Stimulated activated effector memory CD8-positive, alpha-beta T cell treated with anti-CD3 and anti-CD28 coated beads, Interleukin-12 subunit alpha, Interleukin-12 subunit beta, amount 100 ng/mL, for 72 hours (primary cell): ENCODE results near the gene SMARCAL1.
A peak's percentile ranks its signal among the peaks of the same experiment; 100 is the strongest.

ENCODE experiments used
- ATAC-seq: fragments of 150-1000 bp; cut with Tn5 transposase; 2 replicates; pipeline ENCODE4 v1.10.0; 2021
- DNase-seq, 2 donors: peaks; one replicate each; pipeline ENCODE4 v3.0.0; 2021 to 2022; ENCODE audit warnings: low spot score in 2 of 2
- H3K27ac Mint-ChIP-seq: one replicate; pipeline ENCODE4 v1.8.0; 2022; ENCODE audit warnings: mild to moderate bottlenecking, mixed read lengths
- H3K36me3 Mint-ChIP-seq: one replicate; pipeline ENCODE4 v1.8.0; 2022; ENCODE audit warnings: mild to moderate bottlenecking, mixed read lengths
- H3K4me1 Mint-ChIP-seq: one replicate; pipeline ENCODE4 v1.8.0; 2022; ENCODE audit warnings: mixed read lengths
- H3K4me3 Mint-ChIP-seq: one replicate; pipeline ENCODE4 v1.8.0; 2022; ENCODE audit warnings: mild to moderate bottlenecking, mixed read lengths
- H3K9me3 Mint-ChIP-seq: one replicate; pipeline ENCODE4 v1.8.0; 2022; ENCODE audit warnings: mixed read lengths

The SMARCAL1 gene

DNA sequence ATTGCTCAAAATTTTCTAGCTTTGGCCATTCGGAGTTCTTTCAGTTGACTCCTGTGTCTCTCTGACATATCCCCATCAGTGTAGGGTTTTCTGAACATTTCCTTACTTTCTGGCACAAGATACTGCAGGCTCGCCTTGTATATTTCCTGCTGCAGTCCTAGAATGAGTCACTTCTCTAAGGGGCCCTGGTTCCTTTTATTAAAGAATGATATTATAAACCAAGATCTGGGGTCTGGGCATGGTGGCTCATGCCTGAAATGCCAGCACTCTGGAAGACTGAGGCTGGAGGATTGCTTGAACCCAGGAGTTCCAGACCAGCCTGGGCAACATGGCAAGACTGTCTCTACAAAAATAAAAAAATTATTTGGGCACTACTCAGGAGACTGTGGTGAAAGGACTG lies 83.4 kb downstream of the SMARCAL1 start:
- Mint-ChIP-seq H3K4me1 (peaks cover 26% of the 10 kb centered on the region), H3K27ac (no peak overlapping the region), H3K36me3 (peaks cover 24% of the 10 kb centered on the region), H3K9me3 (no peaks in the 10 kb centered on the region), H3K4me3 (no peak overlapping the region)
- ATAC-seq (no peak), DNase-seq (no peak)

- H3K4me1 Mint-ChIP-seq = peaks cover 34% of the 10 kb centered on the region
- peak overlapping the region; percentile 94 for H3K4me3 Mint-ChIP-seq
- no peaks in the 10 kb centered on the region for H3K9me3 Mint-ChIP-seq
- ATAC-seq (no peak), DNase-seq (no peak)
- H3K36me3 Mint-ChIP-seq = peaks cover 43% of the 10 kb centered on the region
- peak overlapping the region; percentile 99 for H3K27ac Mint-ChIP-seq
Measured at GRCh38 chr2:216497382-216498069, 85.2 kb downstream of the SMARCAL1 start.

- H3K4me3 Mint-ChIP-seq = peak overlapping the region; percentile 94
- H3K27ac Mint-ChIP-seq = peak overlapping the region; percentile 99
- H3K36me3 Mint-ChIP-seq = peaks cover 48% of the 10 kb centered on the region
Measured at GRCh38 chr2:216498070-216498378, 85.7 kb downstream of the SMARCAL1 start.

GRCh38 chr2:216498379-216499352 lies 86.4 kb downstream of the SMARCAL1 start, which contains the start of gene RPL37A:
RPL37A (plus strand) TSS chr2:216498844; CDS start chr2:216498875, 31 bp downstream.
- H3K27ac Mint-ChIP-seq = peak within 1 kb of the TSS; percentile 99
- no peaks in the 10 kb centered on the region for H3K9me3 Mint-ChIP-seq
- peaks cover 54% of the 10 kb centered on the region for H3K36me3 Mint-ChIP-seq
- H3K4me3 Mint-ChIP-seq = peak within 1 kb of the TSS; percentile 94
- ATAC-seq (peak; percentile 97), DNase-seq (peak; percentile 77 to 92)
- peaks cover 41% of the 10 kb centered on the region for H3K4me1 Mint-ChIP-seq

More at GRCh38 chr2:216498070-216498378, 85.7 kb downstream of the SMARCAL1 start:
- Mint-ChIP-seq H3K9me3 (no peaks in the 10 kb centered on the region), H3K4me1 (peaks cover 39% of the 10 kb centered on the region)
- DNase-seq (no peak), ATAC-seq (no peak)

DNA sequence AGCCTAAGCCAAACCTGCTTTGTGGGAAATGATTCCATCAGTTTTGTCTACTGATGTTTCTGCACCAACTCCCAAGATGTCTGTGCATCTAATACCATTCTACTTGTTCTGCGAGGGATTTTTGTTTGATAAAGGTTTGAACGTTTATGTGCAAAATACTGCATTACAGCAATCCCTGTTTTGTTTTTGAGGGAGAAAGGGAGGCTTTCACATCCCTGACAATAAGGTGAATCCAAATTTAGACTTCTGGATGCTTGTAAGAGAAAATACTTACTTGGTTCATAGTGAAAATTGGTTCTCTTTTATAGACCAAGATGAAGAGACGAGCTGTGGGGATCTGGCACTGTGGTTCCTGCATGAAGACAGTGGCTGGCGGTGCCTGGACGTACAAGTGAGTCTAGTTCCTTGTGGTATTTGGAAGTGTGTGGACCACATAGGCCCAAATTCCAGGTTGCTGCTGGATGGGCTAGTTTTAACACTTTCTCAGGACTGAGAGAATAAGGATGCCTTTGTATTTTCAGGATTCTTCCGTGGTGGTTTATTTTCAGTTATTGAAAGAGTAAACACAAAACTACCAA lies 87.4 kb downstream of the SMARCAL1 start:
- peaks cover 65% of the 10 kb centered on the region for H3K36me3 Mint-ChIP-seq
- peak overlapping the region; percentile 99 for H3K27ac Mint-ChIP-seq
- ATAC-seq (no peak), DNase-seq (no peak)
- H3K4me3 Mint-ChIP-seq = peak overlapping the region; percentile 94
- H3K9me3 Mint-ChIP-seq = no peaks in the 10 kb centered on the region
- H3K4me1 Mint-ChIP-seq = peaks cover 48% of the 10 kb centered on the region

- DNase-seq (no peak), ATAC-seq (no peak)
- H3K4me1 Mint-ChIP-seq = peaks cover 53% of the 10 kb centered on the region
- H3K9me3 Mint-ChIP-seq = no peaks in the 10 kb centered on the region
- peaks cover 73% of the 10 kb centered on the region for H3K36me3 Mint-ChIP-seq
- H3K4me3 Mint-ChIP-seq = peak overlapping the region; percentile 94
- peak overlapping the region; percentile 99 for H3K27ac Mint-ChIP-seq
Measured at GRCh38 chr2:216500572-216500971, 88.3 kb downstream of the SMARCAL1 start.

- Mint-ChIP-seq H3K4me3 (peak overlapping the region; percentile 94), H3K36me3 (peaks cover 86% of the 10 kb centered on the region), H3K9me3 (no peaks in the 10 kb centered on the region), H3K27ac (peak overlapping the region; percentile 65), H3K4me1 (peaks cover 61% of the 10 kb centered on the region)
- ATAC-seq (no peak), DNase-seq (no peak)
Measured at GRCh38 chr2:216501854-216502253, 89.6 kb downstream of the SMARCAL1 start.

DNA sequence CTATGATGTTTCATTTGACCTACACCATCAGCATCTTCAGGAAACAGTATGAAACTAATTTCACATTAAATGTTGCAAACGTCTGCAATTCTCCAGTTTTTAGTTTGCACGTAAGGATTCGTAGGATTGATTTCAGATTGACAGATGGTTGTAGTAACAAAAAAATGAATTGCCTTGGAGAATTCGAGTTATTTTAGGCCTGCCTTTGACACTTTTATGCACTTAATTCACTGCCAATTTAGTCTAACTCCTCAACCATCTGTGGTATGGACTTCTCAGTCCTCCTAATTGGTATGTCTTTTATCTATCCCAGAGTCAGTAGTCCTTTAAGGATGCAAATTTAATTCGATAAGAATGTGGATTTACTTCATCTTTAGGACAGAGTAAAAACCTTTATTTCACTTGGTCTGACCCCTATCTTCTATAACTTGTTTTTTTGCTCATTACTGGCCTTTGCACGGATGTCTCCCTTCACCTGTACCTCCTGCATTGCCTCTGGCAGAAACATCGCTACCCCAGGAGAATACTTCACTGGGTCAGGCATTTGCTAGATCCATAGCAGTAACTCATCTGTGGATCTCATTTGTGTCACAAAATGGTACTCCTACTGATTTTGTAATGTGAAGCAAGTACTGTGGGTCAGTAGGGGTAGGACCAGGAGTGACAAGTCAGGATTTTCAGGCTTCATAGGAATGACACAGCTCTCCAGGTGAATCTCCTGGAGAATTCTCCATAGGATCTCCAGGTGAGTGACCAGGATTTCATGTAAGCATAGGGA lies 90.3 kb downstream of the SMARCAL1 start:
- Mint-ChIP-seq H3K36me3 (peaks cover 93% of the 10 kb centered on the region), H3K27ac (peak overlapping the region; percentile 77), H3K4me3 (peak overlapping the region; percentile 8), H3K4me1 (peaks cover 60% of the 10 kb centered on the region), H3K9me3 (no peaks in the 10 kb centered on the region)
- ATAC-seq (no peak), DNase-seq (no peak)

DNA sequence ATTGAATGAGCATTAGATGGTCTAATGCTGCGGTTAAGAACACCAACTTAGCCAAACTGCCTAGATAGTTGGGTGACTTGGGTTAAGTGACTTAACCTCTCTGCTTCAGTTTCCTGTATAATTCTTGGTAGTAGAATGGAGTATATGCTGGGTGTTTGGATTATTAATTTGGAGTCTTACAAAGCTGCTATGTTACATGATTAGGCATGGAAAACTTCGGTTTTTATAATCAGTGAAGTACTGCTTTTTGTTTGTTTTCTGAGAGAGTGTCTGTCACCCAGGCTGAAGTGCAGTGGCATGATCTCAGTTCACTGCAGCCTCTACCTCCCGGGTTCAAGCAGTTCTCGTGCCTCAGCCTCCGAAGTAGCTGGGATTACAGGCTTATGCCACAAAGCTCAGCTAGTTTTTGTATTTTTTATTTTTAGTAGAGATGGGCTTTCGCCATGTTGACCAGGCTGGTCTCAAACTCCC lies 90.9 kb downstream of the SMARCAL1 start:
- H3K27ac Mint-ChIP-seq = peak overlapping the region; percentile 77
- peak overlapping the region; percentile 8 for H3K4me3 Mint-ChIP-seq
- ATAC-seq (no peak), DNase-seq (no peak)
- peaks cover 54% of the 10 kb centered on the region for H3K4me1 Mint-ChIP-seq
- no peaks in the 10 kb centered on the region for H3K9me3 Mint-ChIP-seq
- peaks cover 98% of the 10 kb centered on the region for H3K36me3 Mint-ChIP-seq

DNA sequence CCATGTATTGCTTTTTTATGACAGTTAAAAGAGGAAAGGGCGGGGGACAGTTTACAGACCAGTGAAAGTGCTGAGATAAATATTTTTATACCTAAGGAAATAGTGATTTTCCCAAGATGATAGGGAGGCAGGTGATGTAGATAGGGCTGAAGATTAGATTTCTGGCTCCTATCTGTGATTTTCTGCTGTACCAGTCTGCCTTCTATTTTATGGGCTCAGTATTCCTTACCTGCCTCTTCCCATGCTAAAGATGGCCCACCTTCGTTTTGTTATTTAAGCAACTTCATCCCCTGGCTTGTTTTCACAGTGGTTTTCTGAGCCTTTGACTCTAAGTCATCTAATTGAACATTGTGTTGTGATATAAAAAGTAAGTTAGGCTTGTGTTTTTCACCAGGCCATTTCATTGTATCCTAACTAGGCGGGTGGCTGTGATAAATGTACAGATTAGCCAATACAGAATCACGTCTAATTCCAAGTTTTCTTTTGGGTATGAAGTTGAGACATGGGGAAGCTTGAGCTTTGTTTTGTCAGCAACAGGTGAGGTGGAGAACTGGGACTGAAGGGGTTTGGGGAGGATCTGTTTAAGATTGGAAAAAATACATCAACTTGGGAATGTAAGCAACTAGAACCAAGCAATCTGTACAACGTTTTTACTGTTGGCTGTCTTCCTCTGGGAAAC lies 91.6 kb downstream of the SMARCAL1 start:
- no peaks in the 10 kb centered on the region for H3K9me3 Mint-ChIP-seq
- peaks cover 95% of the 10 kb centered on the region for H3K36me3 Mint-ChIP-seq
- DNase-seq (no peak), ATAC-seq (no peak)
- H3K4me3 Mint-ChIP-seq = no peak overlapping the region
- H3K4me1 Mint-ChIP-seq = peaks cover 48% of the 10 kb centered on the region
- H3K27ac Mint-ChIP-seq = peak overlapping the region; percentile 77

DNA sequence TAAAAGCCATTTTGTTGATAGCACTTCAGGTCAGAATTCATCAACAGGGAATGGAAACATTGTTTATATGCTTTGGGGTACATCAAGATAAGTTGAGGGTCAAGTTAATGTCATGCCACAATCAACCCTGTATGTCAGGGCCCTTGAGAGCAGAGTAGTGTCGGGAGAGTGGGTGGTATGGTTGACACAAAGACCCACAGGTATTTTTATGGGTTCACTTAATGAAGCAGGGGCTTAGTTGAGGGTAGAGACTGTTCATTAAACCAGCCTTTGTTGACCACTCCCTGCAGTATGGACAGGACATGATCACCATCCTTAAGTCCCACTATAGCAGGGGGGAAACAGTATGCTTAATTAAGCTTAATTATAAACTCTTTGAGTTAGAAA lies 92.1 kb downstream of the SMARCAL1 start:
- Mint-ChIP-seq H3K4me1 (peaks cover 46% of the 10 kb centered on the region), H3K27ac (peak overlapping the region; percentile 77), H3K9me3 (no peaks in the 10 kb centered on the region), H3K36me3 (peaks cover 93% of the 10 kb centered on the region), H3K4me3 (no peak overlapping the region)
- DNase-seq = no peak
- no peak for ATAC-seq

DNA sequence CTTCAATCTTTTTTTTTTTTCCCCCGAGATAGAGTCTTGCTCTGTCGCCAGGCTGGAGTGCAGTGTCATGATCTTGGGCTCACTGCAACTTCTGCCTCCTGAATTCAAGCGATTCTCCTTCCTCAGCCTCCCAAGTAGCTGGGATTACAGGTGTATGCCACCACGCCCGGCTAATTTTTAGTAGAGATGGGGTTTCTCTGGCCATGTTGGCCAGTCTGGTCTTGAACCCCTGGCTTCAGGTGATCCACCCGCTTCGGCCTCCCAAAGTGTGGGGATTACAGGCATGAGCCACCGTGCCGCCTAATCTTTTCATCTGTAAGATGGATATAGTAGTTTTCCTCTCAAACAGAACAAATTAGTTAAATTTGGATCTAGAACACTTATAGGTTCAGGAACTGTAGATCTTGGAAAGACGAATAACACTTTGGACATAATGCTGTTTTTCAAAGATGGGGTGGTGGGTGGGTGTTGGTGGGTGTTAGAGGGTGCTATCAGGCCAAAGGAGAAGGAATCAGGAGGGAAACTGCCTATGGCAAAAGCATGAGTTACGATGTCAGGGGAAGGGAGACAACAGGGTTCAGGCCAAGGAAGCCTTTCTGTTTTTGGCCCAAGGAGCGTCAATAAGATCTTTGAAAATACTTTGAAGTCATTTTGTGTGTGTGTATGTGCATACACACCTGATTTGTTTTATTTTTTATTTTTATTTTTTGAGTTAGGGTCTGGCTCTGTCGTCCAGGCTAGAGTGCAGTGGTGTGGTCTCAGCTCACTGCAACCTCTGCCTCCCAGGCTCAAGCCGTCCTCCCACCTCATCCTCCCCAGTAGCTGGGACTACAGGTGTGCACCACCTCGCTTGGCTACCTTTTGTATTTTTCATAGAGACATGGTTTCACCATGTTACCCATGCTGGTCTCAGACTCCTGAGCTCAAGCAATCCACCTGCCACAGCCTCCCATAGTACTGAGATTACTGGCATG lies 93.1 kb downstream of the SMARCAL1 start:
- DNase-seq (no peak), ATAC-seq (no peak)
- H3K27ac Mint-ChIP-seq = peak overlapping the region; percentile 52
- H3K4me3 Mint-ChIP-seq = no peak overlapping the region
- H3K4me1 Mint-ChIP-seq = peaks cover 37% of the 10 kb centered on the region
- H3K36me3 Mint-ChIP-seq = peaks cover 93% of the 10 kb centered on the region
- no peaks in the 10 kb centered on the region for H3K9me3 Mint-ChIP-seq
